MM.1S (cell line): ENCODE data around the gene LGALS9.
"Not testable (repeated sequence)": the region's sequence is repeated elsewhere in the genome, so short reads cannot be mapped to it uniquely, and the experiment has no call there.

Experiments used
- DNase-seq: peaks from one replicate; pipeline ENCODE4 v3.0.0-alpha.2; 2015
- H2AFZ ChIP-seq: fragments of 300-600 bp; sonication (generic); 2 replicates; pipeline ENCODE4 v1.6.0; 2016; ENCODE audit warnings: antibody characterized with exemption, low read length
- H3F3A ChIP-seq: fragments of 300-600 bp; sonication (generic); 2 replicates; pipeline ENCODE4 v1.6.1; 2016; ENCODE audit warnings: mild to moderate bottlenecking, antibody characterized with exemption, low read length, moderate library complexity, mixed read lengths; ENCODE audit not compliant: insufficient read depth
- H3K27ac ChIP-seq: fragments of 300-600 bp; sonication (generic); 2 replicates; pipeline ENCODE4 v1.5.1; 2016; ENCODE audit warnings: mild to moderate bottlenecking, low read length
- H3K27me3 ChIP-seq: fragments of 300-600 bp; sonication (generic); replicated peaks from 2 replicates; pipeline ENCODE4 v1.6.0; 2016; ENCODE audit warnings: low read length; ENCODE audit not compliant: insufficient read depth
- H3K36me3 ChIP-seq: fragments of 300-600 bp; sonication (generic); replicated peaks from 2 replicates; pipeline ENCODE4 v1.6.1; 2016; ENCODE audit warnings: mild to moderate bottlenecking, low read length, mixed read lengths; ENCODE audit not compliant: insufficient read depth
- H3K4me1 ChIP-seq: fragments of 300-600 bp; sonication (generic); 2 replicates; pipeline ENCODE4 v1.6.1; 2016; ENCODE audit warnings: low read length, mixed read lengths
- H3K4me2 ChIP-seq: fragments of 300-600 bp; sonication (generic); 2 replicates; pipeline ENCODE4 v1.6.0; 2016; ENCODE audit warnings: low read depth, low read length
- H3K4me3 ChIP-seq: fragments of 300-600 bp; sonication (generic); 2 replicates; pipeline ENCODE4 v1.5.1; 2016; ENCODE audit warnings: low read length, mixed read lengths
- H3K79me2 ChIP-seq: fragments of 300-600 bp; sonication (generic); 2 replicates; pipeline ENCODE4 v1.6.1; 2016; ENCODE audit warnings: mixed run types, low read length, mixed read lengths
- H3K9ac ChIP-seq: fragments of 300-600 bp; sonication (generic); 2 replicates; pipeline ENCODE4 v1.6.1; 2016; ENCODE audit warnings: low read length, mixed read lengths
- H3K9me2 ChIP-seq: fragments of 300-600 bp; sonication (generic); replicated peaks from 2 replicates; pipeline ENCODE4 v1.6.1; 2016; ENCODE audit warnings: mild to moderate bottlenecking, low read length, mixed read lengths; ENCODE audit not compliant: insufficient read depth
- H3K9me3 ChIP-seq: fragments of 300-600 bp; sonication (generic); replicated peaks from 2 replicates; pipeline ENCODE4 v1.6.1; 2016; ENCODE audit warnings: mild to moderate bottlenecking, low read length, mixed read lengths; ENCODE audit not compliant: insufficient read depth
- H4K20me1 ChIP-seq: fragments of 300-600 bp; sonication (generic); 2 replicates; pipeline ENCODE4 v1.6.1; 2016; ENCODE audit warnings: mild to moderate bottlenecking, low read length, moderate library complexity, mixed read lengths; ENCODE audit not compliant: insufficient read depth
- EZH2 ChIP-seq: fragments of 300-600 bp; sonication (generic); optimal IDR thresholded peaks from 2 replicates; pipeline ENCODE3; 2017; ENCODE audit warnings: low read depth, mild to moderate bottlenecking, antibody characterized with exemption, low read length, mixed read lengths
- EZH2phosphoT487 ChIP-seq: fragments of 300-600 bp; sonication (generic); IDR thresholded peaks from 2 replicates; pipeline ENCODE4 v1.6.1; 2018; ENCODE audit warnings: antibody characterized with exemption, low read length
- TF ChIP-seq, protein P1 (sequence below): fragments of 300-600 bp; sonication (generic); IDR thresholded peaks from 2 replicates; pipeline ENCODE4 v1.5.1; 2016; ENCODE audit warnings: antibody characterized with exemption, low read length, mixed read lengths

The LGALS9 gene

DNA sequence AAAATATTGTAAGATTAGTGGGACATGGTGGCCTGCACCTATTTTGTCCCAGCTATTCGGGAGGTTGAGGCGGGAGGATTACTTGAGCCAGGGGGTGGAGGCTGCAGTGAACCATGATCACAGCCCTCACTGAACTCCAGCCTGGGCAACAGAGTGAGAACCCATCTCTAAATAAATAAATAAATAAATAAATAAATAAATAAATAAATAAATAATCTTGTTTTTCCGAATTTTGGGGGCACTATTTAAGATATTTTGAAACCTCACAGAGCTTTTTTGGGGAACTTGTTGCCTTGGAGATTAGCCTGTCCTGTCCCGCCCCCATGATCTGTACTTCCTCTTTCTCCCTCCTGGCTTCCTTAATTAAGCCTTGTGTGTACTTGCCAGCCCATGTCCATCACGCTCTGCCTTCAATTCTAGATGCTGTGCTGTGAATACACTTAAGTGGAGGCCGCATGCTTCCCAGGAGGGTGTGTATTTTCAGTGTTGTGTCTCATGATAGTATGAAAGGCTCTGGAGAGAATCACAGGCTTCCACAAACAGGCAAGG is 4.4 kb downstream of the LGALS9 start:
- Histone ChIP-seq H3K27ac (no peak overlapping the region), H3K4me2 (no peak overlapping the region), H3K4me3 (no peak overlapping the region), H3K4me1 (no peaks in the 10 kb centered on the region), H3K36me3 (no peaks in the 10 kb centered on the region), H3K9ac (no peak overlapping the region), H3K27me3 (no peaks in the 10 kb centered on the region), H3F3A (no peaks in the 10 kb centered on the region), H3K9me3 (no peaks in the 10 kb centered on the region), H4K20me1 (no peaks in the 10 kb centered on the region), H3K9me2 (no peaks in the 10 kb centered on the region), H3K79me2 (no peaks in the 10 kb centered on the region), H2AFZ (no peak overlapping the region)
- no peak for DNase-seq
- no peak for TF ChIP-seq EZH2
- TF ChIP-seq, protein P1, sequence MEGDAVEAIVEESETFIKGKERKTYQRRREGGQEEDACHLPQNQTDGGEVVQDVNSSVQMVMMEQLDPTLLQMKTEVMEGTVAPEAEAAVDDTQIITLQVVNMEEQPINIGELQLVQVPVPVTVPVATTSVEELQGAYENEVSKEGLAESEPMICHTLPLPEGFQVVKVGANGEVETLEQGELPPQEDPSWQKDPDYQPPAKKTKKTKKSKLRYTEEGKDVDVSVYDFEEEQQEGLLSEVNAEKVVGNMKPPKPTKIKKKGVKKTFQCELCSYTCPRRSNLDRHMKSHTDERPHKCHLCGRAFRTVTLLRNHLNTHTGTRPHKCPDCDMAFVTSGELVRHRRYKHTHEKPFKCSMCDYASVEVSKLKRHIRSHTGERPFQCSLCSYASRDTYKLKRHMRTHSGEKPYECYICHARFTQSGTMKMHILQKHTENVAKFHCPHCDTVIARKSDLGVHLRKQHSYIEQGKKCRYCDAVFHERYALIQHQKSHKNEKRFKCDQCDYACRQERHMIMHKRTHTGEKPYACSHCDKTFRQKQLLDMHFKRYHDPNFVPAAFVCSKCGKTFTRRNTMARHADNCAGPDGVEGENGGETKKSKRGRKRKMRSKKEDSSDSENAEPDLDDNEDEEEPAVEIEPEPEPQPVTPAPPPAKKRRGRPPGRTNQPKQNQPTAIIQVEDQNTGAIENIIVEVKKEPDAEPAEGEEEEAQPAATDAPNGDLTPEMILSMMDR: no peak
- no peak for TF ChIP-seq EZH2phosphoT487

DNA sequence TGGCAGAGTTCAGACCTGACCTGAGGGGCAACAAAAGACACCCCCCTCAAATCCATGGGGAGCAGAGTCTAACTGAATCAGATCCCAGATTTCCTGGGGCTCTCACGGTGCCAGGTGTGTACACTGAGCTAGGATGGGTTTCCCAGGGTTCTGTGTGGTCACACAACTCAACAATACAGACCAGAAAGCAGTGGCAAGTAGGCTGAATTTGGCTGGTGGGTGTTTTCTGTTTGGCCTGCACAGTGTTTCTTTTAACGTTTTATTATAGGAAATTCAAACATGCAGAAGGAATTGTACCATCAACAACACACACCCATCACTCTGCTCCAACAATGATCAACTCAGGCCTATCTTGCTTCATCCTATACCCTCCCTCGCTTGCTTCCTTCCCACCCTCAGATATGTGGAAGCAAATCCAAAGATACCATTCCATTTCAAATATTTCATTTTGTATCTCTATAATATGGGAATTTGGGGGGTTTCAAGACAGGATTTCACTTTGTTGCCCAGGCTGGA is 5.1 kb downstream of the LGALS9 start:
- H3F3A ChIP-seq, H3K4me1 ChIP-seq, H2AFZ ChIP-seq, H3K4me3 ChIP-seq, H3K79me2 ChIP-seq, H3K36me3 ChIP-seq, H3K9ac ChIP-seq, H3K27ac ChIP-seq, H3K9me3 ChIP-seq, DNase-seq, H4K20me1 ChIP-seq, H3K4me2 ChIP-seq, H3K27me3 ChIP-seq, H3K9me2 ChIP-seq: not testable (repeated sequence)

DNA sequence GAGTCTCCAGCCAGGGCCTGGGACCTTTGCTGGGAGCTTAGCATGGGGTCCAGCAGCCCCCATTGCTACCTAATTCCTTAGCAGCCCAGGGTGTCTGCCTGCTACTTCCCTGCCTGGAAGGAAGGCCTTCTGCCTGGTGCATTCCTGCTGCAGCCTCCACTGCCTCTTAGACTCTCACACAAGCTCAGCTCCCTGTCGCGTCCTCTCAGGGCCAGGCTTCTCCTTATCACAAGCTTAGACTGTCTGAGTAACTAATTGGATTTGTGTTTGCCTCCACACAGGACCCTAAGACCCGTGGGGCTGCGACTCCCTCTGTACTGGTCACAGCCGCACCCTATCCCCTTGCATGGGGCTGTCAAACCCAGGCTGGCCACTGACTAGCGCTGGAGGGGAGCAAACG is 6.8 kb downstream of the LGALS9 start:
- not testable (repeated sequence) for DNase-seq, H3K27me3 ChIP-seq, H3K4me3 ChIP-seq, H3K9me2 ChIP-seq, H3K9me3 ChIP-seq, H3F3A ChIP-seq, H3K27ac ChIP-seq, H3K4me1 ChIP-seq, H2AFZ ChIP-seq, H3K79me2 ChIP-seq, H3K9ac ChIP-seq, H3K36me3 ChIP-seq, H3K4me2 ChIP-seq, H4K20me1 ChIP-seq

DNA sequence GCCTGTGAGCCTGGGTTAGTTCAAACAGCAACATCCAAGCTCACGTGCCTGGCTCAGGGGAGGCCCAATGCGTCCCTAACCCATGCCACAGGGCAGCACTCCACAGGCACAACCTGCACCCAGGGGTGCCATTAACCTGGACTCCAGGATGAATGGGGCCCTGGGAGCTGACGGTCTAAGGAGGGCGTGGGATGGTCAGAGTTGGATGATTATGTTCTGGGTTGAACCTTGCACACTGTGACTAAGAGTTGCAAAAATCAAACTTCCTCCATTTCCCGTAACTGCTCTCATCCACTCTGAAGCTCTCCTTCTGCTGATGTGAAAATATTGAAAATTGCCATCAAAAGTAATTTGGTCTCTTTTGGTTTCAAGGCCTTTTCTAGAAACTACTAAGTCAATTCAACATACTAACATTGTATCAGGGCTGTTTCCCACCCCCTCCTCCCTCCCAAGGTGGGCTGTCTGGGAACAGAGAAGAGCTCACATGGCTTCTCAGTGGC is 7.5 kb downstream of the LGALS9 start:
- H3K9me2 ChIP-seq, H3K9ac ChIP-seq, H3K4me3 ChIP-seq, H3K27me3 ChIP-seq, H3K36me3 ChIP-seq, DNase-seq, H3K79me2 ChIP-seq, H2AFZ ChIP-seq, H3K27ac ChIP-seq, H4K20me1 ChIP-seq, H3F3A ChIP-seq, H3K4me1 ChIP-seq, H3K9me3 ChIP-seq, H3K4me2 ChIP-seq: not testable (repeated sequence)

DNA sequence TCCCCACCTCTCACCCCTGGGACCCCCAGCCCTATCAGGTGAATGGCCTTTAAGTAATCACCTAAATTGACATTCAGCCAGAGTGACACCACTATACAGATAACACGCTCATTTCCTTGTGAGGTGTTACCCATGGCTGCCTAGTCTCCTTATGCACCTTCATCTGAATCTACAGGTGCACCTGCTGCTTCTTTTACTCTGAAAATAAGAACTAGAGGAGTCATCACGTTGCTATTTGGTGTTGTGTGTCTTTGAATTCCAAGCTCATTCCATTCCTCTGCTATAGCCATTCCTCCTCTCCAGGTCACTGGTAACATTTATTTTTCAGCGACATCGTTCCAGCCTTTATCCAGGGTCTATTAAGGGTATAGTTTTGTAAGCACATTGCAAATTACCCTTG is 9.8 kb downstream of the LGALS9 start:
- no peak overlapping the region for H3K9ac ChIP-seq
- H3F3A ChIP-seq: no peaks in the 10 kb centered on the region
- H3K4me2 ChIP-seq: no peak overlapping the region
- H3K9me3 ChIP-seq: no peaks in the 10 kb centered on the region
- no peak overlapping the region for H3K4me3 ChIP-seq
- TF ChIP-seq, protein P1: no peak
- TF ChIP-seq EZH2phosphoT487 (no peak), EZH2 (no peak)
- no peaks in the 10 kb centered on the region for H3K9me2 ChIP-seq
- H4K20me1 ChIP-seq: no peaks in the 10 kb centered on the region
- H3K27ac ChIP-seq: no peak overlapping the region
- H3K79me2 ChIP-seq: no peaks in the 10 kb centered on the region
- H3K4me1 ChIP-seq: no peaks in the 10 kb centered on the region
- H2AFZ ChIP-seq: no peak overlapping the region
- no peaks in the 10 kb centered on the region for H3K27me3 ChIP-seq
- DNase-seq: no peak
- no peaks in the 10 kb centered on the region for H3K36me3 ChIP-seq
